CD4-positive, CD25-positive, alpha-beta regulatory T cell (primary cell): ENCODE measurements around the gene SPAG16. TPM values are rescaled to one million over a fixed set of nuclear protein-coding genes. Genes with fewer than 3 reads are reported as not detected.

Experiments used
- ATAC-seq, 2 donors: fragments of 150-1000 bp; cut with Tn5 transposase; one replicate each; pipeline ENCODE4 v1.10.0; 2021; ENCODE audit warnings: low read depth in 2 of 2, moderate number of reproducible peaks in 2 of 2, moderate library complexity in 1 of 2
- DNase-seq, 3 donors: peaks; one replicate each; pipeline versions ENCODE4 v3.0.0 to v3.0.0-alpha.2; 2012 to 2022; ENCODE audit warnings: mixed read lengths in 1 of 3
- H3K27ac ChIP-seq: one replicate; pipeline ENCODE4 v1.7.0; 2013; ENCODE audit warnings: mild to moderate bottlenecking, low read length; ENCODE audit not compliant: insufficient read depth, poor library complexity, severe bottlenecking
- H3K27me3 ChIP-seq: one replicate; pipeline ENCODE4 v1.7.0; 2013; ENCODE audit warnings: low read length; ENCODE audit not compliant: control insufficient read depth, insufficient read depth
- H3K36me3 ChIP-seq: one replicate; pipeline ENCODE4 v1.7.0; 2013; ENCODE audit warnings: mild to moderate bottlenecking, low read length, moderate library complexity; ENCODE audit not compliant: control insufficient read depth, insufficient read depth
- H3K4me1 ChIP-seq: 2 replicates; pipeline ENCODE4 v1.7.0; 2013; ENCODE audit warnings: mild to moderate bottlenecking, low read length; ENCODE audit not compliant: insufficient read depth, control insufficient read depth, poor library complexity, severe bottlenecking
- H3K4me3 ChIP-seq: one replicate; pipeline ENCODE4 v1.7.0; 2013; ENCODE audit warnings: low read depth, mild to moderate bottlenecking, low read length, moderate library complexity
- H3K9me3 ChIP-seq, 2 experiments: 1 replicate in 1 of 2; 2 replicates in 1 of 2; pipeline ENCODE4 v1.7.0; 2013; ENCODE audit warnings: low read length in 2 of 2, mild to moderate bottlenecking in 1 of 2, moderate library complexity in 1 of 2; ENCODE audit not compliant: control insufficient read depth in 2 of 2
- H3K27ac Mint-ChIP-seq, 3 donors: one replicate each; pipeline ENCODE4 v1.8.0; 2020 to 2022; ENCODE audit warnings: mild to moderate bottlenecking in 3 of 3, mixed read lengths in 3 of 3, moderate library complexity in 2 of 3
- H3K27me3 Mint-ChIP-seq: one replicate; pipeline ENCODE4 v1.8.0; 2022; ENCODE audit warnings: mild to moderate bottlenecking, mixed read lengths
- H3K36me3 Mint-ChIP-seq: one replicate; pipeline ENCODE4 v1.8.0; 2020; ENCODE audit warnings: mixed read lengths
- H3K4me1 Mint-ChIP-seq, 4 donors: one replicate each; pipeline ENCODE4 v1.8.0; 2020 to 2022; ENCODE audit warnings: mixed read lengths in 4 of 4, mild to moderate bottlenecking in 1 of 4
- H3K4me3 Mint-ChIP-seq, 4 donors: one replicate each; pipeline ENCODE4 v1.8.0; 2020 to 2022; ENCODE audit warnings: mild to moderate bottlenecking in 4 of 4, mixed read lengths in 4 of 4, moderate library complexity in 3 of 4
- H3K9me3 Mint-ChIP-seq, 7 donors: one replicate each; pipeline ENCODE4 v1.8.0; 2020 to 2022; ENCODE audit warnings: mixed read lengths in 7 of 7, mild to moderate bottlenecking in 3 of 7, moderate library complexity in 2 of 7
- polyA plus RNA-seq, 4 donors: library from polyadenylated mRNA; unstranded; fragments of 300-500 nt; fragmentation: Illumina TruSeq; gene quantifications; one replicate each; pipeline ENCODE4 v1.2.3, GENCODE V29; 2021
- total RNA-seq: library from RNA; stranded (reverse); gene quantifications from one replicate; pipeline ENCODE4 v1.2.3, GENCODE V29; 2022

Gene SPAG16
- total and polyA plus RNA-seq, 5 donors from 2014 or later = 7.7 to 21.1 (median 19.4) TPM

- no peaks in the 10 kb centered on the region for H3K27me3 ChIP-seq
- no peak overlapping the region for H3K4me3 ChIP-seq
- H3K36me3 ChIP-seq = no peaks in the 10 kb centered on the region
- H3K9me3 ChIP-seq = no peaks in the 10 kb centered on the region
- peaks cover 7% of the 10 kb centered on the region for H3K4me1 ChIP-seq
- H3K27ac ChIP-seq = no peak overlapping the region
- no peak overlapping the region for H3K4me3 Mint-ChIP-seq
- peaks cover 7% of the 10 kb centered on the region for H3K36me3 Mint-ChIP-seq
- ATAC-seq (no peak), DNase-seq (no peak)
- peak overlapping the region in 1 of 3 donors; percentile 10 for H3K27ac Mint-ChIP-seq
- peaks cover 21 to 57% (median 51%) of the 10 kb centered on the region in 4 donors for H3K4me1 Mint-ChIP-seq
- H3K27me3 Mint-ChIP-seq = no peaks in the 10 kb centered on the region
- H3K9me3 Mint-ChIP-seq = no peaks in the 10 kb centered on the region
Observed at GRCh38 chr2:213288913-213289700, 4.8 kb downstream of the SPAG16 start.

GRCh38 chr2:213290501-213290900 lies 6.2 kb downstream of the SPAG16 start:
- no peaks in the 10 kb centered on the region for H3K27me3 Mint-ChIP-seq
- H3K27ac Mint-ChIP-seq = no peak overlapping the region
- peaks cover 7% of the 10 kb centered on the region for H3K36me3 Mint-ChIP-seq
- no peak overlapping the region for H3K4me3 ChIP-seq
- no peaks in the 10 kb centered on the region for H3K9me3 Mint-ChIP-seq
- H3K4me1 Mint-ChIP-seq = peaks cover 13 to 53% (median 43%) of the 10 kb centered on the region in 4 donors
- no peaks in the 10 kb centered on the region for H3K4me1 ChIP-seq
- no peaks in the 10 kb centered on the region for H3K36me3 ChIP-seq
- no peaks in the 10 kb centered on the region for H3K9me3 ChIP-seq
- no peak for ATAC-seq
- no peaks in the 10 kb centered on the region for H3K27me3 ChIP-seq
- DNase-seq = no peak
- H3K4me3 Mint-ChIP-seq = no peak overlapping the region
- H3K27ac ChIP-seq = no peak overlapping the region

GRCh38 chr2:213296270-213296669 lies 12.0 kb downstream of the SPAG16 start:
- Mint-ChIP-seq H3K36me3 (peaks cover 38% of the 10 kb centered on the region), H3K27ac (no peak overlapping the region), H3K27me3 (no peaks in the 10 kb centered on the region), H3K4me3 (no peak overlapping the region), H3K9me3 (peaks cover 0 to under 1% (median 0%) of the 10 kb centered on the region in 7 donors), H3K4me1 (peaks cover 0 to 15% (median 10%) of the 10 kb centered on the region in 4 donors)
- Histone ChIP-seq H3K4me3 (no peak overlapping the region), H3K27me3 (no peaks in the 10 kb centered on the region), H3K27ac (no peak overlapping the region), H3K4me1 (no peaks in the 10 kb centered on the region), H3K9me3 (no peaks in the 10 kb centered on the region), H3K36me3 (peaks cover 4% of the 10 kb centered on the region)
- no peak for DNase-seq
- no peak for ATAC-seq

- Mint-ChIP-seq H3K36me3 (peaks cover 51% of the 10 kb centered on the region), H3K27ac (no peak overlapping the region)
- no peak for ATAC-seq
Observed at GRCh38 chr2:213306316-213306942, 22.2 kb downstream of the SPAG16 start.

GRCh38 chr2:213315168-213315876 lies 31.1 kb downstream of the SPAG16 start:
- H3K9me3 ChIP-seq = no peaks in the 10 kb centered on the region
- H3K36me3 ChIP-seq = peaks cover 11% of the 10 kb centered on the region
- H3K27me3 ChIP-seq = no peaks in the 10 kb centered on the region
- no peak for DNase-seq
- H3K4me1 Mint-ChIP-seq = peaks cover 0 to 5% (median 2%) of the 10 kb centered on the region in 4 donors
- H3K4me1 ChIP-seq = no peaks in the 10 kb centered on the region
- H3K4me3 ChIP-seq = no peak overlapping the region
- ATAC-seq = no peak
- no peak overlapping the region for H3K27ac Mint-ChIP-seq
- peaks cover 50% of the 10 kb centered on the region for H3K36me3 Mint-ChIP-seq
- H3K4me3 Mint-ChIP-seq = no peak overlapping the region
- no peaks in the 10 kb centered on the region for H3K27me3 Mint-ChIP-seq
- no peak overlapping the region for H3K27ac ChIP-seq
- peaks cover 0 to 1% (median 0%) of the 10 kb centered on the region in 7 donors for H3K9me3 Mint-ChIP-seq

More at GRCh38 chr2:213306316-213306942, 22.2 kb downstream of the SPAG16 start:
- no peaks in the 10 kb centered on the region for H3K27me3 Mint-ChIP-seq
- peaks cover 25% of the 10 kb centered on the region for H3K36me3 ChIP-seq
- H3K27ac ChIP-seq = no peak overlapping the region
- no peaks in the 10 kb centered on the region for H3K27me3 ChIP-seq
- H3K9me3 ChIP-seq = peaks cover 21 to 28% of the 10 kb centered on the region in 2 experiments
- DNase-seq = no peak
- no peaks in the 10 kb centered on the region for H3K4me1 ChIP-seq
- H3K4me3 Mint-ChIP-seq = no peak overlapping the region
- peaks cover 2 to 22% (median 15%) of the 10 kb centered on the region in 7 donors for H3K9me3 Mint-ChIP-seq
- H3K4me1 Mint-ChIP-seq = no peaks in the 10 kb centered on the region
- no peak overlapping the region for H3K4me3 ChIP-seq

GRCh38 chr2:213316001-213316735 lies 31.9 kb downstream of the SPAG16 start:
- ATAC-seq = no peak
- Histone ChIP-seq H3K27ac (no peak overlapping the region), H3K4me1 (no peaks in the 10 kb centered on the region), H3K36me3 (peaks cover 11% of the 10 kb centered on the region), H3K9me3 (no peaks in the 10 kb centered on the region), H3K4me3 (no peak overlapping the region), H3K27me3 (no peaks in the 10 kb centered on the region)
- H3K9me3 Mint-ChIP-seq = peaks cover 0 to 4% (median 0%) of the 10 kb centered on the region in 7 donors
- H3K4me3 Mint-ChIP-seq = no peak overlapping the region
- H3K27me3 Mint-ChIP-seq = no peaks in the 10 kb centered on the region
- H3K4me1 Mint-ChIP-seq = peaks cover 0 to 9% (median 3%) of the 10 kb centered on the region in 4 donors
- H3K36me3 Mint-ChIP-seq = peaks cover 55% of the 10 kb centered on the region
- no peak overlapping the region for H3K27ac Mint-ChIP-seq
- DNase-seq = no peak

GRCh38 chr2:213317929-213318328 lies 33.7 kb downstream of the SPAG16 start:
- no peak overlapping the region for H3K4me3 Mint-ChIP-seq
- ATAC-seq = no peak
- Histone ChIP-seq H3K4me1 (no peaks in the 10 kb centered on the region), H3K27ac (no peak overlapping the region), H3K27me3 (no peaks in the 10 kb centered on the region), H3K4me3 (no peak overlapping the region), H3K9me3 (no peaks in the 10 kb centered on the region), H3K36me3 (peaks cover 11% of the 10 kb centered on the region)
- no peaks in the 10 kb centered on the region for H3K27me3 Mint-ChIP-seq
- no peak overlapping the region for H3K27ac Mint-ChIP-seq
- H3K36me3 Mint-ChIP-seq = peaks cover 57% of the 10 kb centered on the region
- H3K4me1 Mint-ChIP-seq = peaks cover 0 to 9% (median 3%) of the 10 kb centered on the region in 4 donors
- H3K9me3 Mint-ChIP-seq = peaks cover 0 to 4% (median 2%) of the 10 kb centered on the region in 7 donors
- DNase-seq = no peak
